ENCODE data around the gene ZCCHC14. TPM values are rescaled to one million over a fixed set of nuclear protein-coding genes. Genes with fewer than 3 reads are reported as not detected.
A peak's percentile ranks its signal among the peaks of the same experiment; 100 is the strongest.
"Not testable (repeated sequence)": the region's sequence is repeated elsewhere in the genome, so short reads cannot be mapped to it uniquely, and the experiment has no call there.

Gene ZCCHC14
- total RNA-seq, 1 donor: 7.0 TPM

DNA sequence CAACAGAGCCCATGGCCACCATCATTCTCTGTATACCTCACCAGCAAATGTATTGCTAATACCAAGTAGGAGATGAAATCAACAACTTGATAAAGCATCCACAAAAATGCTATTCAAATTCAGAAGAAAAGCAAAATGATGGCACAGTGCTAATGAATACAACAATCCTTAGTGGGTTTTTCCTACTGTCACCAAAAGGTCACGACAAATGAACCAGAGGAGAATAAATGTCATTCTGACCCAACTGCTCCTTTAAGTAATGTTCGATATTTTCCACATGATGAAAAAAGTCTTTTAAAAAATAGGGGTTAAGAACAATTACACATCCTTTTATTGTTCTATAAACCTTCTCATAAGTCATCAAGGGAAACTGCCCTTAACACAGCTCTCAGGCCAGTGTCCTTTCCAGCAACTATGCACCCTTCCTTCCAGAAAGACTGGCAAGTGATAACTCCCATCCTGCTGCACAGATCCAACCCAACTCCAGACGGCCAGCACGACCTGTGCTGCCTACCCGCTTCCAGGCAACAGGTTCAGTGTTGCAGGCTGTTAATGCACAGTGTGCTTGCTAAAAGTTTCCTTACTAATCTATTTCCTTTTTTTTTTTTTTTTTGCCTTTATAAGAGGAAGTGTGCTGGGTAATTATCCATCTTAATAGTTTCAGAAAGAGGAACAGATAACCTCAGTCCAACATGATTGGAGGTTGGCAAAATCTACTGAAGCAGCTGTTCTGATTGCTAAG is 124.6 kb downstream of the ZCCHC14 start:
- DNase-seq (ENCODE audit: low read depth in 2 of 3, low spot score in 2 of 3): peak in 2 of 3 donors; percentile 15 to 75

DNA sequence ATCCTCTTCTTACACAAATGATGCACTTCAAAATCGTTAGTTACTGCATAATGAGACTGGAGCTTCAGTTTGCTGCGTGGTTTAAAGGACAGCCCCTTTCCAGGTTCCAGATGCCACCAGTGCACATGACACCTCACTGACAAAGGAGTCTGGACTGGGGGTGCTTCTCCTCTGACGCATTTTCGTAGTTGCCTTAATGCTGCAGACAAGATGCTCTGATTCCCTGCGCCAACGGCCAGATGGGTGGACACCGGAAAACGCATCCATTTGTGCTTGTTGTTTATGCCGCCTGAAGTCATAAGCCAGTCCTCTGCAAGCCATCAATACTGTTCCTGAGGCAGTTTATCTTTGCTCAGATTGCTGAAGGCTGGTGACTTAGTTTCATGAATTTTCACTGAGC is 125.3 kb downstream of the ZCCHC14 start:
- DNase-seq (ENCODE audit: low read depth in 2 of 3, low spot score in 2 of 3): no peak

DNA sequence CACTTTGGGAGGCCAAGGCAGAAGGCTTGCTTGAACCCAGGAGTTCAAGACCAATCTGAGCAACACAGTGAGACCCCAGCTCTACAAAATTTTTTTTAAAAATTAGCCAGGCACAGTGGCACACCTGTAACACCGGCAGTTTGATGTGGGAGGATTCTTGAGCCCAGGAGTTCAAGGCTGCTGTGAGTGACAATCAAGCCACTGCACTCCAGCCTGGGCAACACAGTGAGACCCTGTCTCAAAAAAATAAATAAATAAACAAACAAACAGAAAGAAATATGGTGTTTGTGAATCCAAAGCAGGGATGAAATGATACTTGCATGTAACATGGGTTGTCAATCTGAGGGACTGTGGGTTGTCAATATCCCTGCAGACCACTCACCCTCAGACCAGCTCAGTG is 125.9 kb downstream of the ZCCHC14 start:
- no peak for DNase-seq (ENCODE audit: low read depth in 2 of 3, low spot score in 2 of 3)

DNA sequence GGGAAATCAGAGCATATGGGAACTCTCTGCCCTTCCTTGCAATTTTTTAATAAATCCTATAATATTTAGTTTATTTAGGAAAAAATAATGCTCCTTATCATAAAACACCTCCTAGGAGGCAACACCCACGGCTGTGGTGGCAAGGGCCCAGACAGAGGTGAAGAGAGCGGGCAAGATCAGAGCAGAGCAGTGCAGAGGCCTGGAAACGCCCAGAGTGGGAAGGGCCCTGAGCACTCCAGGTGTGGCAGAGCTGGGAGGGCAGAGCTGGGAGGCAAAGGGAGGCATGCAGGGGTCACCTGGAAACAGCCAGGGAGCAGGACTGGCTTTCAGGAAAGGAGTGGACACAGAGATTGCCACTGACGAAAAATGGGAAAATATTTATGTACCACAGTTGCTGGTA is 126.5 kb downstream of the ZCCHC14 start:
- DNase-seq (ENCODE audit: low read depth in 2 of 3, low spot score in 2 of 3): no peak

DNA sequence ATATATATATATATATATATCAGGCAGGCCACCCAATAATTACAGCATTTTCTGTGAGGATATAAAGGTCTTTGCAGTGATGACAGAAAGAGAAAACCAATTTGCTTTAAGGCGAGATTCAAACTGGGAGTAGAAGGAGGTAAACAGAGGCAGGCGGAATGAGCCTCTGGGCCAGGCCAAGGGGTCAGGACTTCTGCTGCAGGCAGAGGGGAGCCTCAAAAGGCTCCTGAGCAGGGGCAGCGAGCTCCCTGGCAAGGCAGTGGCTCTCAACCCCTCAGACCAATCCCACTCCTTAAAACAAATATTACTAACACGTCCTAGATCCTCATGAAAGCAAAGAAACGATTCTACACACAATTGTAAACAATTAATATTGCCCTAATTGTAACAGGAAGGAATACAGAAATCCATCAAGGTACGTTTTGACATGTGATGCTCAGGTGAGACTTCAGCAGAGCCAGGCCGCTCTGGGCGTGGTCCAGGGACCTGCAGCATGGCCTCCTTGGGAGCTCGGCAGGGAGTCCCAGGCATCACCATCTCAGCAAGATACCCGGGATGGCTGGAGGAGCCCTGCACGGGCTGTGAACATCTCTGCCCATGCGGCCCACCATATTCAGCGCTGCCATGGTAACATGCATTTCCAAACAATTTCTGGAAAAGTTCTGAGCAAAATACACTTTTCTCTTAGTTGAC is 127.7 kb downstream of the ZCCHC14 start:
- DNase-seq (ENCODE audit: low read depth in 2 of 3, low spot score in 2 of 3): no peak

DNA sequence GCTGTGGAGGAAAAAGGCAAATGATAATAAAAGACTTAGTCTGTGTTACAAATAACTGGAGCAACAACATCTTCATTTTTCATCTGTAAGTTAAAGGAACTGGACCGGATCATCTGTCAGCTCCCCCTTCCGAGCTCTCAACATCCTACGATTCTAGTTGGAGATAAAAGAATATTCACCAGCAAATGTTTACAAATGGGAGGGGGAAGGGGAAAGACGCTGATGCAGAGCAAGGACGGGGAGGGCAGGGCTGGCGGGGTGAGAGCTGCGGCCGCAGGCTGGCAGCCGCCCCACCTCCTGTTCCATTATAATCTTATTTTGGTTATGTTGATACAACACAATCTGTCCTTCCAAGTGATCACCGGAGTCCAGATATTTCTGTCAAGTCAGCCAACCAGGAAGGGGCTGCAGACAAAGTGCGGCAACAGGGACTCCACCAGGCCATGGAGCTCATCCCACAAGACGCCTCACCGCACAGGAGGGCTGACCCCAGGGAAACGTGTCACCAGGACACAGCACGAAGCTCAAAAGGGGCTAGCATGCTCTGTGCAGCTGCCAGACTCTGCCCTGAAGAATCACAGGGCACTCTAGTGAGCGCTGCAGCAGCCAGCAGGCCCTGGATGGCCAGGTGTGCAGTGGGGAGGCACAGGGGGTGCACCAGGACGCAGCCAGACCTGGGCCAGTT is 128.9 kb downstream of the ZCCHC14 start:
- no peak for DNase-seq (ENCODE audit: low read depth in 2 of 3, low spot score in 2 of 3)

DNA sequence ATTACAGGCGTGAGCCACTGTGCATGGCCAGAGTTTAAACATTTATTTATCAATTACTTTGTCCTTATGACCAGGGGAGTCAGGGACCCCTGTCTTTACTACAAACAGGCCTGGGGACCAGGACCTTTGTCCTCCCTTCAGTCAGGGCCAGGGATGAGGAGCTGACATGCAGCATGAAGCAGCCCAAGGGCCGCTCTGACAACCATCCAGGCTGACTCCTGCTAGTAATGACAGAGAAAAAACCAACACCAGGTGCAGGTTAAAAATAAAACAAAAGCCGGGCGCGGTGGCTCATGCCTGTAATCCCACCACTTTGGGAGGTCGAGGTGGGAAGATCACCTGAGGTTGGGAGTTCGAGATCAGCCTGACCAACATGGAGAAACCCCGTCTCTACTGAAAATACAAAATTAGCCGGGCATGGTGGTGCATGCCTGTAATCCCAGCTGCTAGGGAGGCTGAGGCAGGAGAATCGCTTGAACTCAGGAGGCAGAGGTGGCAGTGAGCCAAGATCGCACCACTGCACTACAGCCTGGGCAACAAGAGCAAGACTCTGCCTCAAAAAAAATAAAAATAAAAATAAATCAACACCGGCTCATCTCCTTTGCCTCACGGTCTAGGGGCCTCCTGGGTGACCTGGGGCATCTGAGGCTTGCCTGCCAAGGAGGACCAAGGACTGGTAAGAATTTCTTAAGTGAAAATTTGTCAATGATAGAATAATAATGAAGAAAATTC is 129.8 kb downstream of the ZCCHC14 start:
- not testable (repeated sequence) for DNase-seq (ENCODE audit: low read depth in 2 of 3, low spot score in 2 of 3)

DNA sequence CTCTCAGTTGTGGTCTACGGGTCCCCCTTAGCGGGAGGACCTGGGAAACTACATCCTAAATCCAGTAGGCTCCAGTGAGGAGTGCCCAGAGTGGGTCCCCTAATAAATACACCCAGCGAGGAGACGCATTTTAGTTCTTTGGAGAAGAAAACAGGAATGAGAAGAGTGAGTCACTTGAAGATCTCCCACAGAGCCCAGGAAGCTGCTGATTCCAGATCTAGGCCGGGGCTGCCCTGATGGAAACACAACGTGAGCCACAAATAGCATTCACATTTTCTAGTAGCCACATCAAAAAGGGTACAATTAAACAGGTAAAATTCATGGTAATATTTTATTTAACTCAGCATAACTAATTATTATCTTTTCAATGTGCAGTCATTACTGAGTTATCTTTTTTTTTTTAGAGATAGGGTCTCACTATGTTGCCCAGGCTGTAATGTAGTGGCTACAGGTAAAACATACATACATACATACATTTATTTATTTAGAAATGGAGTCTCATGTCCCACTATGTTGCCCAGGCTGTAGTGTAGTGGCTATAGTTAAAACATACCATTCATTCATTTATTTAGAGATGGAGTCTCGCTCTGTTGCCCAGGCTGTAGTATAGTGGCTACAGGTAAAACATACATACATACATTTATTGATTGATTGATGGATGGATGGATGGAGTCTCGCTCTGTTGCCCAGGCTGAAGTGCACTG is 130.8 kb downstream of the ZCCHC14 start:
- DNase-seq (ENCODE audit: low read depth in 2 of 3, low spot score in 2 of 3): no peak

DNA sequence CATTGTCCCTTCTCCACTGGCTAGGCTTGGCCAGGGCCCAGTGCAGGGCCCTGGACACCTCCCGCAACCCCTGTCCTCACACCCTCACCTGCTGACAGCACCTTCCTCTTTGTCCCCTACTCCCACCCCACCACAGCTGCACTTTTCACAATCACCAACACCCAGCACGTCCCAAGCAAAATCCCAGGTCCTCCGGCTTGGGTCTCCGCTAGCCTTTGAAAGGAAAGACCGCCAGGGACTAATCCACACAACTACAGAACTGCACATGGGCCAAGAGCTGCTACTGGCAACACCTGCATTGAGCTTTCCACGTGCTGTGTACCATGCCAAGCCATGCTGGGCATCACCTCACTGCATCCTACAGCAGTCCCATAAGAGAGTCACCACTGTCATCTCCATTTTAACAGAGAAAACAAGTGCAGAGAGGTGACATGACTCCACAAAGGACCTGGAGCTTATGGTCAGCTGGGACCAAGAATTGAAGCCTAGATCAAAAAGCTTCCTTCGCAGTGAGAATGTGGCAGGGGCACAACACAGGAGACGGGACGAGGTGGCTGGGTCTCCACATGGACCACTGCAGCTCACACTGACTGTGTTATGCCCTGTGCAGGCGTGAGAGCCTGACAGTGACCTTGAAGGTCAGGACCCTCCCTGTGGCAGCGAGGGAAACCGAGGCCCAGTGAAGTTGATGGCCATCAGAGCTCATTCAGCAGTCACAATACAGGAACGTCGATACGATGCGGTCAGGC is 131.8 kb downstream of the ZCCHC14 start:
- no peak for DNase-seq (ENCODE audit: low read depth in 2 of 3, low spot score in 2 of 3)

DNA sequence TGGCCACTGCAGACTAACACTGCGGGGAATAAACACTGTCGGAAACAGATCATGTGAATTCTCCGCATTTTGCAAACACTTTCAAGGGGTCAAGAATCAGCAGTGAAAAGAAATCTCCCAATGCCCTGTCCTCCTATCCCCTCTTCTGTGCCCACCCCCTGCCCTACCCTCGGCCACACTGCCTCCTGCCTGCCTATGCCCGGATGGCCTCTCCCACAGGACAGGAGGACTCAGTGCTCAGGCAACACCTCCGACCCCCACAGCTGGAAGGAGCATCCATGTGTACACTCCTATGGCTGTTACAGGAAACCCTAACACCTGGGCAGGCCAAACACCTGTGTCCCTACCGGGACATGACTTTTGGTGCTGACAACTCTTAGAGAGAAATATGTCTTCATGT is 133.7 kb downstream of the ZCCHC14 start:
- no peak for DNase-seq (ENCODE audit: low read depth in 2 of 3, low spot score in 2 of 3)

DNA sequence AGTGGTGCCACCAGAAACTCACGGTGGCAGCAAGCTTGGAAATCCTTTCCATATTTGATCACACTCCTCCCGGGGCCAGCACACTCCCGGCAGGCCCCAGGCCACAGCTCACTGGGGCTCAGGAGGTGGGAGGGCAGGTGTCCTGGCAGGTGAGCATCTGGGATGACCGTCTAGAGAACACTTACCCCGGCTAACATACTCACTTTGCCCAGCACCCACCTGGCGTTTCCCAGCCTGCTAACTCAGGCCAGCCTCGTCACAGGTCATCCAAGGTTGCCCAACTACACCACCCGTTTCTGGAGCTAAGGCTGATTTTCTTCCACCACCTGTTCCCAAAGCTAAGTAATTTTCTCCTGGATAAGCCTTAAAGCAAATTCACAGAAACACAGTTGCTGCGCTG is 134.1 kb downstream of the ZCCHC14 start:
- no peak for DNase-seq (ENCODE audit: low read depth in 2 of 3, low spot score in 2 of 3)

DNA sequence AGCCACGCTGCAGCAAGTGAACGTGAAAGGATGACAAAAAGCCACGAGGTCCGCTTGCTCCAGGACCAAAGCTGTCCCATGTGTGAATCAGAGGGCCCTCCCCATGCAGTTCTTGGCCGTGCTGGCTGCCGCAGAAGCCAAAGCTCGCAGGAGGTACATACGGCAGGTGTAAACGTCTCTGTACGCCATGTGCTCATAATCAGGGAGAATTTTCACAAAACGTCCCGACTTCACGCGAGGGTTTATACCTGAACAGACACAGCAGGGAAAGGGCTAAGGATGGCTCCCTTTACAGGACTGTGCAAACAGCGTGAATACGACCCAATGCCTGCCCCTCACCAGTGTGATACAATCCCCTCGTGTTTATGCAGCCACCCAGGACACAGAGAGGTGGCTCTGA is 134.6 kb downstream of the ZCCHC14 start:
- DNase-seq (ENCODE audit: low read depth in 2 of 3, low spot score in 2 of 3): no peak

DNA sequence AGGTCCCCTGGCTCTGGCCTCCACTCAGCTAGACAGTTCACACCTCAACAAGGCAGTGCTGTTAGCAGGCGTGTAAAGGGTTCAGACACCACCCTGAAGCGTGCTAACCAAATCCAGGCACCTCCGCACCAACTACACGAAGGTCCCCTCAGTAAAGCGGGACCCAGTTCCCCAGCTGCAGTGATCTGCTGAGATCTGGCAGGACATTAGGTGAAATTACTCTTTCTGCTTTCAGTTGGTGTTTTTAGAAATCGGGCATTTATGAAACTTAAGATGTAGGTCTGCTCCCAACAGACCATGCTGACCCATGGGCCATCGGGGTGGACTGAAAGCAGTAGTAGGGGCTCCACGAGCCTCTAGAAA is 136.4 kb downstream of the ZCCHC14 start:
- no peak for DNase-seq (ENCODE audit: low read depth in 2 of 3, low spot score in 2 of 3)

Other genes starting within 250 kb of the ZCCHC14 start
- gene C16orf95, start 175.6 kb downstream of the ZCCHC14 start, total RNA-seq: 3.0 TPM
- gene FBXO31, start 109.2 kb downstream of the ZCCHC14 start, total RNA-seq: 21.3 TPM
- 26.4 TPM for gene MAP1LC3B, start 100.7 kb downstream of the ZCCHC14 start, total RNA-seq
- not detected for gene JPH3, start 109.5 kb upstream of the ZCCHC14 start, total RNA-seq